ENCODE measurements around the gene SYNJ2. TPM values are rescaled to one million over a fixed set of nuclear protein-coding genes. Genes with fewer than 3 reads are reported as not detected.
"Not testable (repeated sequence)": the region's sequence is repeated elsewhere in the genome, so short reads cannot be mapped to it uniquely, and the experiment has no call there.

SYNJ2 gene
- total and polyA plus RNA-seq, 2 donors from 2014 or later: 1.7 to 15.8 TPM

DNA sequence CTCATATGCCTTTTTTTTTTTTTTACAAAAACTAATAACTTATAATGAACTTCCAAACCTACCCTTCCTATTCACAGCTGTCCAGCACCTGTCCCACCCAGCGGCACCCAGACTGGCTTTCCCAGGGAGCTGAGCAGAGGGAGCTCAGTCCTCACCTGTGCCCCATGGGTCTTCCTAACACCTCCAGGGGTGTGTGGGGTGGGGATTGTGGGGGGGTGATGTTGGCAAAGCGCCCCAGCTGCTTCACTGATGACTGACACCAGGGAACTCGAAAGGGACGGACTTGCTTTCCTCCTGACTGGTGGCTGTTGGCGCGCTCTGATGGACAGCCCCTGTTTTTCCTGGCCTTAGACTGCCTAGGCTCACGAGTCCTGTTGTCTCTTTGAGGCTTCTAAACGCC, 14.2 kb upstream of the SYNJ2 start:
- Histone ChIP-seq H3K4me3 (ENCODE audit: low read length in 3 of 3) (no peak overlapping the region), H3K27me3 (ENCODE audit: control insufficient read depth, insufficient read depth, low read length) (no peaks in the 10 kb centered on the region), H3K9me3 (ENCODE audit: control insufficient read depth in 2 of 3, insufficient read depth in 1 of 3, low read length in 3 of 3) (peaks cover 0 to 4% (median 0%) of the 10 kb centered on the region in 3 donors), H3K9ac (ENCODE audit: low read length in 3 of 3) (no peak overlapping the region), H3K4me1 (ENCODE audit: control insufficient read depth in 2 of 3, insufficient read depth in 2 of 3, low read depth in 1 of 3, low read length in 3 of 3) (no peaks in the 10 kb centered on the region), H3K27ac (ENCODE audit: low read depth in 2 of 2, low read length in 2 of 2) (no peak overlapping the region), H3K36me3 (ENCODE audit: control insufficient read depth in 2 of 3, insufficient read depth in 3 of 3, low read length in 3 of 3) (no peaks in the 10 kb centered on the region)
- TF ChIP-seq CTCF (IDR thresholded peaks at IDR 0.05; ENCODE audit: borderline replicate concordance, extremely low read depth, insufficient read depth): no peak
- DNase-seq (no peak), FAIRE-seq (no peak)
- intact Hi-C loops (cut with DNase I): no loop called here

GRCh38 chr6:157972177-157972576, 9.5 kb upstream of the SYNJ2 start:
- H3K9ac ChIP-seq (ENCODE audit: low read length in 3 of 3); H3K4me1 ChIP-seq (ENCODE audit: control insufficient read depth in 2 of 3, insufficient read depth in 2 of 3, low read depth in 1 of 3, low read length in 3 of 3); H3K27me3 ChIP-seq (ENCODE audit: control insufficient read depth, insufficient read depth, low read length); H3K36me3 ChIP-seq (ENCODE audit: control insufficient read depth in 2 of 3, insufficient read depth in 3 of 3, low read length in 3 of 3); intact Hi-C loops (cut with DNase I); H3K27ac ChIP-seq (ENCODE audit: low read depth in 2 of 2, low read length in 2 of 2); DNase-seq; H3K4me3 ChIP-seq (ENCODE audit: low read length in 3 of 3); FAIRE-seq; H3K9me3 ChIP-seq (ENCODE audit: control insufficient read depth in 2 of 3, insufficient read depth in 1 of 3, low read length in 3 of 3): not testable (repeated sequence)

GRCh38 chr6:157974341-157974894, 7.2 kb upstream of the SYNJ2 start:
- intact Hi-C loops (cut with DNase I): no loop called here
- Histone ChIP-seq H3K36me3 (ENCODE audit: control insufficient read depth in 2 of 3, insufficient read depth in 3 of 3, low read length in 3 of 3) (no peaks in the 10 kb centered on the region), H3K4me1 (ENCODE audit: control insufficient read depth in 2 of 3, insufficient read depth in 2 of 3, low read depth in 1 of 3, low read length in 3 of 3) (no peaks in the 10 kb centered on the region), H3K9me3 (ENCODE audit: control insufficient read depth in 2 of 3, insufficient read depth in 1 of 3, low read length in 3 of 3) (no peaks in the 10 kb centered on the region), H3K9ac (ENCODE audit: low read length in 3 of 3) (no peak overlapping the region), H3K27ac (ENCODE audit: low read depth in 2 of 2, low read length in 2 of 2) (no peak overlapping the region), H3K4me3 (ENCODE audit: low read length in 3 of 3) (no peak overlapping the region), H3K27me3 (ENCODE audit: control insufficient read depth, insufficient read depth, low read length) (no peaks in the 10 kb centered on the region)
- no peak for TF ChIP-seq CTCF (IDR thresholded peaks at IDR 0.05; ENCODE audit: borderline replicate concordance, extremely low read depth, insufficient read depth)
- DNase-seq: no peak
- FAIRE-seq: no peak

DNA sequence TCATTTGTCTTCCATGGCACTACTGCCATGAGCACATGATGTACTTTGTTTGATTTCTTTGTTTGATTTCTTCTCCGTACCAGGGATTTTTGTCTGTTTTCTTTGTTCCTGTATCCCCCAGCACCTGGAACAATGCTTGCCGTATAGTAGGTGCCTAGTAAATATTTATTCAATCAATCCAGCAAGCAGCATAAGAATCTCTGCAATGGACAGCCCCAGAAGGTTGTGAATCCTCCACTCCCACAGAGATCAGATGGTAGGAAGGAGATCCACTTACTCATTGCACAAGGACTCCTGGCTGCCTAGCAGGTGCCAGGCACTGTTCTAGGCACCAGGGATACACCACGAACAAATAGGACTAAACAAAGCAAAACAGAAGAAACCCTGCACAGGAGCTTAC, 6.7 kb upstream of the SYNJ2 start:
- Histone ChIP-seq H3K9ac (ENCODE audit: low read length in 3 of 3) (no peak overlapping the region), H3K4me1 (ENCODE audit: control insufficient read depth in 2 of 3, insufficient read depth in 2 of 3, low read depth in 1 of 3, low read length in 3 of 3) (no peaks in the 10 kb centered on the region), H3K27me3 (ENCODE audit: control insufficient read depth, insufficient read depth, low read length) (no peaks in the 10 kb centered on the region), H3K4me3 (ENCODE audit: low read length in 3 of 3) (no peak overlapping the region), H3K9me3 (ENCODE audit: control insufficient read depth in 2 of 3, insufficient read depth in 1 of 3, low read length in 3 of 3) (no peaks in the 10 kb centered on the region), H3K36me3 (ENCODE audit: control insufficient read depth in 2 of 3, insufficient read depth in 3 of 3, low read length in 3 of 3) (no peaks in the 10 kb centered on the region), H3K27ac (ENCODE audit: low read depth in 2 of 2, low read length in 2 of 2) (no peak overlapping the region)
- intact Hi-C loops (cut with DNase I): no loop called here
- no peak for TF ChIP-seq CTCF (IDR thresholded peaks at IDR 0.05; ENCODE audit: borderline replicate concordance, extremely low read depth, insufficient read depth)
- no peak for DNase-seq
- FAIRE-seq: no peak

Measured in kidney (tissue), 14 donors.